GM21717 (cell line): ENCODE measurements around the gene KLF5.
"Not testable (repeated sequence)": the region's sequence is repeated elsewhere in the genome, so short reads cannot be mapped to it uniquely, and the experiment has no call there.

ENCODE experiments used
- ATAC-seq: cut with Tn5 transposase; IDR thresholded peaks from one replicate; pipeline ENCODE4 v1.9.1; 2021; ENCODE audit warnings: mild to moderate bottlenecking, moderate library complexity; ENCODE audit not compliant: unreplicated experiment

KLF5 gene

GRCh38 chr13:73082471-73082870 lies 23.7 kb downstream of the KLF5 start:
- no peak for ATAC-seq

DNA sequence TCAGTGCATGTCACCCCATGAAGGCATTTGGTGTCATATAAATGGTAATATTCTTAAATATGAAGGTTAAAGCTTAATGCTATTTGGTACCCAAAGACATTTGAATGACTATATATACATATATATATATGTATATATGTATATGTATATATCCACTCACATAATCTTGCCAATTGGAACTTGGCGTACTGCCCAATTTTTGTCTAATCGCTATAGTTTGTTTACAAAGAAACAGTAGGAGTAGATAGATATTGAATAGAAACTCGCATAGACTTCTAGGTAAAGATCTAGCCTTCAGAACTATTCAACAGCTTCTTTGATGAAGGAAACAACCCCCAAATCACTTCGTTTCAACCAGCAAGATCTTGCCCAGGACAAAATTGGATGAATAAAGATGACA lies 24.1 kb downstream of the KLF5 start:
- no peak for ATAC-seq

- no peak for ATAC-seq
Observed at GRCh38 chr13:73088332-73088935, 29.6 kb downstream of the KLF5 start.

DNA sequence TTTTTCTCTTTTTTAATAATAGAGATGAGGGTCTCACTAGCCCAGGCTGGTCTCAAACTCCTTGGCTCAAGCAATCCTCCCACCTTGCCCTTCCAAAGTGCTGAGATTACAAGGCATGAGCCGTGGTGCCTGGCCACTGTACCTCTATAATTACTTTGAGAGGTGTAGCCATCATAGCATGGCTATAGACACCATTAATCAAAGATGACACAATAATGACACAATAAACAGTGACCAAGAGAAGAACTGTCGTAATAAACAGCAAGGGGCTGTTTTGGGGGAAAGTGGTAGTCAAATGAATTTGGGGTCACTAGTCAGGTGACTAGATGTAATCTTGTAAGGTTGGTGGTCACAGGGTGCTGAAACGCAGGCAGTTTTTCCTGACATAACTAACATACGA lies 30.4 kb downstream of the KLF5 start:
- no peak for ATAC-seq

DNA sequence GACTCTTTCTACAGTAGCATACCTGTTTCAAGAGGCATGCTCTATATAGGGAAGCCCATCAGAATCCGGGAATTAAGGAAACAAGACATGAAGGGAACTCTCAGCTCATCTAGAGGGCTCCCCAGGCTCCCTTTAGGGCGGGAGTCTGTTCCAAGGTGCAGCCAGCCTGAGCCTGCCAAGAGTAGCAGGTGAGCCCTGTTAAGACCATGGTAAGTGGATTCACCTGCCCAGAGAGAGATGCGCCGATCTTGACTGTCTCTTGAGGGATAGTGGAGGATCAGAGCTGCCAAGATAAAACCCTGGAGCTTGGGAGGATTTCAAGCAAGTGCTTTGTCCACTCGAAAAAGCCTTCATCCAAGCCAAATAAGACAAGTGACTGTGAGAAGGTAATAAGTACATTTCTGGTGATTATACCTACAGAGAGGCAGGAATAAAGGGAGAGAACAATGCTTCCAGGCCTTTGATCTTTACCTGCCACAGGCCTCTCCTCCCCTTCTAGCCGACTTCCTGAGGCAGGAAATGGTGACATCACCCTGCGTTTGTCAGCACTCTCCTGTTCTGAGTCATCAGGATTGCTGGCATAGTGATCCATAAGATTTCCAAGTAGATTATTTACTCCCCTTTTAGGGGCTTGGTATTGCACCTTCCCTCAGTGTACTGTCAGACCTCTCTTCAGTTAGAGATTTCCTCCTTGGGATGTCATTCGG lies 31.5 kb downstream of the KLF5 start:
- peak; percentile 61 for ATAC-seq

GRCh38 chr13:73090823-73091187 lies 32.0 kb downstream of the KLF5 start:
- no peak for ATAC-seq

DNA sequence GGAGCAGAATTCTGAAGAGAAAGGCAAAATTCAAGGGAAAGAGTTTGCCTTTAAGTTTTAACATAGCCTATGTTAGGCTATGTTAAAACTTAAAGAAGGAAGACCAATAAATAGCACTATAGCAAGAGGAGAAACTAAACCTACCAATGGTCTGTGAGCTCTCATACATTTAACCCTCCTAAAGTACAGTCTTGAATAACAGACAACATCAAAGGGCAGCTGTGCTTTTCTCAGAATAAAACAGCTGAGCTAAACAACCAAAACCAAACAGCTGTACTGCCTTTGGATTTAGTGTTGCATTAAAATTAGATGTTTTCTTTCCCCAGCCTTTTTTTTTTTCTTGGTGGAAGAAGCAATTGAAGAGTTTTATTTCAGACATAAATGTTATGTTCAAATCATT lies 34.0 kb downstream of the KLF5 start:
- no peak for ATAC-seq

- ATAC-seq, result no peak
Observed at GRCh38 chr13:73096173-73096572, 37.4 kb downstream of the KLF5 start.

DNA sequence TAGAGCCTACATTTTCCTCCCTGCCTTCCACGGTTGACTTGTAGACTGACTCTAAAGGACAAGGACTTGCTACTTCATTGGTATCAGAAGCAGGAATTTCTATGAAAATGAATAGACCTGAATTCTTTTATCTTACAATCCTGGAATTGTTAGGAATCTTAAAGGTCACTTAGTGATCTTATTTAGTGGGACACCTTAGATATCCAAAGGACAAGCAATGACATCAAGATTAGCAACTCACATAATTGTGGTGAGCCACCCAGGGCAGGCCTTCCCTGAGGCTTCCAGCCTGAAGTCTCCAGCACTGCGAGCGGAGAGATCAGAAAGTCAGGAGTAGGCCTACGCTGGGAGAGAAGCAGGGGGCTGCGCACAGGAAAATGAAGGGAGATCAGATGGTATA lies 37.8 kb downstream of the KLF5 start:
- no peak for ATAC-seq

GRCh38 chr13:73100781-73101180 lies 42.0 kb downstream of the KLF5 start:
- not testable (repeated sequence) for ATAC-seq

DNA sequence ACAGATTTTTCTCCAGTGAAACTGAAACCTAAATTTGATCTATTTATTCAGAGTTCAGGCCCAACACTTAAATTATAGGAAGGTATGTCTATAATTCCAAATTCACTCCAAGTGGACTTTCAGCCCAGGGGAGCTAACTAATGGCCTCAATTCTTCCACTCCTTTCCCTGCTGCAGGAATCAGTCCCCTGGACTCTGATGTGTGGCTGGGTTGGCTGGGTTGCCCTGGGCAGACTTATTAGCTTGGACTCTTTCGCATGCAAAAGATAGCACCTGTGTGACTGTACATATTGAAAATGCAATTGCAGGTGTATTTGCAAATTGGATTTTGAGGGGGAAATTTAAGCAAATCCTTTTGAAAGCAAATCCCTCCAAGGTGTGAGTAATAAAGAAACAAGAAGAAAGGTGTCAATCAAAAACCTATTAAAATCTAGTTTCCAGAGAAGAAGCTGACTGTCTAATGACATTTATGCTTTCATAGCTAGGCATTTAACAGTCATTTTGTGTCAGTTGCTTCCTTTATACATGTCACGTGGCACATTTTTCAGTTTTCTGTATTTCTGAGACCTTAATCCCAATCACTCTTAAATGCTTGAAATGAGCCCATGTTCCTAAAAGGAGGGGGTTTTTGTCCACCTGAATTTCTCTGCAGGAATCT lies 42.7 kb downstream of the KLF5 start:
- no peak for ATAC-seq

- no peak for ATAC-seq
Observed at GRCh38 chr13:73103238-73103637, 44.4 kb downstream of the KLF5 start.

DNA sequence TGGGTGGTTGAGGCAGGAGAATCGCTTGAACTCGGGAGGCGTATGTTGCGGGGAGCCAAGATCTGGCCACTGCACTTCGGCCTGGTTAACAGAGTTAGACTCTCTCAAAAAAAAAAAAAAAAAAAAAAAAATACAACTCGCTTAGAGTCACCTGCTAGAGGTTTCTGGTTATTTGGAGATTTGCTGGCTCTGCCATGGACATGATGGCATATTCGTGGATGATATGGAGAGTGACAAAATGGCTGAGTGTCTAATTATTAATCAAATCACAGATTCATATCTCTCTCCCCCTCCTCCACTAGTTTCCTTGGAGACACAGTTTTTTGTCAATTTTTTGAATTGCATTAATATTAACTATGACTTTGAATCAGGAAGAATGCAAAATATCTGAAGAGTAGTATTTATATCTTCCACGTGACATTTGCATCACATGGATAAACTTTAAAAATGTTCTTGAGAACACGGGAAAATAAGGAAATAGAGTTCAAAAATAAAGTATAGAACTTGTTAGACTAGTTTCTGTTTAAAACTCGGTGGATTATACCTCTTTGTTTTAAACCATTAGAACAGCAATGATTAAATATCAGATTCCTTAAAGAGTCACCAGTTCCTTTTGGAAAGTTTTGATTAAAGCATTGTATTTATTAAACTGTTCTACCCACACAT lies 47.8 kb downstream of the KLF5 start:
- no peak for ATAC-seq

GRCh38 chr13:73107481-73107880 lies 48.7 kb downstream of the KLF5 start:
- no peak for ATAC-seq

- no peak for ATAC-seq
Observed at GRCh38 chr13:73107970-73108369, 49.2 kb downstream of the KLF5 start.

- ATAC-seq, result no peak
Observed at GRCh38 chr13:73109288-73109899, 50.6 kb downstream of the KLF5 start.

GRCh38 chr13:73109969-73110368 lies 51.2 kb downstream of the KLF5 start:
- no peak for ATAC-seq

DNA sequence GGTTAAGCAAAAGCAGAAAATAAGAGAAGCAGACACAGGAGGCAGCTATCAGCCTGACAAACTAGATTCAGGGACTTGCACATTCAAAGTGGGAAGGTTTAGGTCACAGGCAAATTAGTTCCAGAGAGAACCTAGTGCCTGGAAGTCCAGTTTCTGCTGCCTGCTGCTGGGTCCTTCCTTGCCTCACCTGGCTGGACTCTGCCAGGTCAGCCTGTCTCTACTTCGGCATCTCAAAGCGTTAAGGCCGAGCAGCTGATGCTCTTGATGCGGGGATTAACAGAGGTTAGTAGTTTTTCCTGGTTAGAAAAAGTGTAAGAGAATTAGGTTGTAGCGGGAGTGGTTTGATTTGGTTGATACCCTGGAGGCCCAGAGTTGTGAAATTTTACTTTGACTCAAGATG lies 52.0 kb downstream of the KLF5 start:
- ATAC-seq, result no peak

- ATAC-seq, result no peak
Observed at GRCh38 chr13:73111331-73111730, 52.5 kb downstream of the KLF5 start.

- ATAC-seq, result no peak
Observed at GRCh38 chr13:73119612-73120011, 60.8 kb downstream of the KLF5 start.
